Astrocyte (in vitro differentiated cells and primary cell): ENCODE measurements around the gene IFITM5. TPM values are rescaled to one million over a fixed set of nuclear protein-coding genes. Genes with fewer than 3 reads are reported as not detected.

ENCODE experiments used
- DNase-seq: peaks from one replicate; pipeline ENCODE4 v3.0.0-alpha.2; 2010; ENCODE audit warnings: low read depth
- FAIRE-seq: peaks from 2 replicates; lab custom pipeline; 2011; peaks lifted over from hg19 to GRCh38; lab: Jason Lieb, UNC
- H2AFZ ChIP-seq: 2 replicates; pipeline ENCODE4 v1.6.0; 2012; ENCODE audit warnings: low read depth, low read length, inconsistent platforms
- H3K27ac ChIP-seq: 2 replicates; pipeline ENCODE4 v1.5.1; 2011; ENCODE audit warnings: low read depth, low read length, inconsistent platforms
- H3K27me3 ChIP-seq: 2 replicates; pipeline ENCODE4 v1.6.0; 2011; ENCODE audit warnings: low read length, inconsistent platforms; ENCODE audit not compliant: insufficient read depth
- H3K36me3 ChIP-seq: 2 replicates; pipeline ENCODE4 v1.5.1; 2011; ENCODE audit warnings: low read length, inconsistent platforms; ENCODE audit not compliant: insufficient read depth
- H3K4me1 ChIP-seq: 2 replicates; pipeline ENCODE4 v1.5.1; 2011; ENCODE audit warnings: low read length, inconsistent platforms; ENCODE audit not compliant: insufficient read depth
- H3K4me2 ChIP-seq: 2 replicates; pipeline ENCODE4 v1.6.0; 2012; ENCODE audit warnings: low read length, inconsistent platforms
- H3K4me3 ChIP-seq: 2 replicates; pipeline ENCODE4 v1.5.1; 2011; ENCODE audit warnings: low read depth, mild to moderate bottlenecking, low read length, inconsistent platforms; ENCODE audit not compliant: insufficient read depth
- H3K79me2 ChIP-seq: 2 replicates; pipeline ENCODE4 v1.6.0; 2012; ENCODE audit warnings: mild to moderate bottlenecking, low read length, inconsistent platforms; ENCODE audit not compliant: insufficient read depth
- H3K9ac ChIP-seq: 2 replicates; pipeline ENCODE4 v1.6.0; 2012; ENCODE audit warnings: mild to moderate bottlenecking, low read length, inconsistent platforms
- H3K9me3 ChIP-seq: 2 replicates; pipeline ENCODE4 v1.5.1; 2012; ENCODE audit warnings: low read depth, mild to moderate bottlenecking, low read length, inconsistent platforms; ENCODE audit not compliant: insufficient read depth
- H4K20me1 ChIP-seq: 2 replicates; pipeline ENCODE4 v1.6.0; 2012; ENCODE audit warnings: low read length, inconsistent platforms; ENCODE audit not compliant: insufficient read depth
- H3K27ac Mint-ChIP-seq: one replicate; pipeline ENCODE4 v1.8.0; 2021; ENCODE audit warnings: mild to moderate bottlenecking, mixed read lengths; ENCODE audit not compliant: unreplicated experiment
- H3K27me3 Mint-ChIP-seq: one replicate; pipeline ENCODE4 v1.8.0; 2021; ENCODE audit warnings: low read depth, mixed read lengths; ENCODE audit not compliant: unreplicated experiment
- H3K36me3 Mint-ChIP-seq: one replicate; pipeline ENCODE4 v1.8.0; 2021; ENCODE audit warnings: low read depth, mixed read lengths; ENCODE audit not compliant: unreplicated experiment
- H3K4me1 Mint-ChIP-seq: one replicate; pipeline ENCODE4 v1.8.0; 2021; ENCODE audit warnings: low read depth, mixed read lengths; ENCODE audit not compliant: unreplicated experiment
- H3K4me3 Mint-ChIP-seq: one replicate; pipeline ENCODE4 v1.8.0; 2021; ENCODE audit warnings: mild to moderate bottlenecking, moderate library complexity, mixed read lengths; ENCODE audit not compliant: unreplicated experiment
- H3K9me3 Mint-ChIP-seq: one replicate; pipeline ENCODE4 v1.8.0; 2021; ENCODE audit warnings: mild to moderate bottlenecking, mixed read lengths; ENCODE audit not compliant: unreplicated experiment
- EZH2 ChIP-seq: IDR thresholded peaks from 2 replicates; pipeline ENCODE4 v1.6.1; 2012; ENCODE audit warnings: mild to moderate bottlenecking, low read length, inconsistent platforms; ENCODE audit not compliant: insufficient read depth
- total RNA-seq: library from RNA; stranded (reverse); gene quantifications from 2 replicates; pipeline ENCODE4 v1.2.1, GENCODE V29; 2021
- TF ChIP-seq, protein P1 (sequence below): IDR thresholded peaks from 2 replicates; pipeline ENCODE4 v1.5.1; 2011; ENCODE audit warnings: low read depth, mild to moderate bottlenecking, inconsistent platforms, low read length, moderate library complexity; ENCODE audit not compliant: insufficient read depth

Gene IFITM5
- total RNA-seq, 1 donor from 2014 or later = not detected

- no peak for FAIRE-seq
- Mint-ChIP-seq H3K4me1 (no peaks in the 10 kb centered on the region), H3K36me3 (peaks cover 15% of the 10 kb centered on the region), H3K4me3 (no peak overlapping the region), H3K27me3 (peaks cover 5% of the 10 kb centered on the region), H3K9me3 (no peaks in the 10 kb centered on the region), H3K27ac (no peak overlapping the region)
- H3K4me2 ChIP-seq = no peak overlapping the region
- H3K4me3 ChIP-seq = no peak overlapping the region
- DNase-seq = no peak
- H3K36me3 ChIP-seq = peaks cover 42% of the 10 kb centered on the region
- H2AFZ ChIP-seq = no peak overlapping the region
- no peaks in the 10 kb centered on the region for H3K79me2 ChIP-seq
- H3K9me3 ChIP-seq = no peaks in the 10 kb centered on the region
- TF ChIP-seq, protein P1, sequence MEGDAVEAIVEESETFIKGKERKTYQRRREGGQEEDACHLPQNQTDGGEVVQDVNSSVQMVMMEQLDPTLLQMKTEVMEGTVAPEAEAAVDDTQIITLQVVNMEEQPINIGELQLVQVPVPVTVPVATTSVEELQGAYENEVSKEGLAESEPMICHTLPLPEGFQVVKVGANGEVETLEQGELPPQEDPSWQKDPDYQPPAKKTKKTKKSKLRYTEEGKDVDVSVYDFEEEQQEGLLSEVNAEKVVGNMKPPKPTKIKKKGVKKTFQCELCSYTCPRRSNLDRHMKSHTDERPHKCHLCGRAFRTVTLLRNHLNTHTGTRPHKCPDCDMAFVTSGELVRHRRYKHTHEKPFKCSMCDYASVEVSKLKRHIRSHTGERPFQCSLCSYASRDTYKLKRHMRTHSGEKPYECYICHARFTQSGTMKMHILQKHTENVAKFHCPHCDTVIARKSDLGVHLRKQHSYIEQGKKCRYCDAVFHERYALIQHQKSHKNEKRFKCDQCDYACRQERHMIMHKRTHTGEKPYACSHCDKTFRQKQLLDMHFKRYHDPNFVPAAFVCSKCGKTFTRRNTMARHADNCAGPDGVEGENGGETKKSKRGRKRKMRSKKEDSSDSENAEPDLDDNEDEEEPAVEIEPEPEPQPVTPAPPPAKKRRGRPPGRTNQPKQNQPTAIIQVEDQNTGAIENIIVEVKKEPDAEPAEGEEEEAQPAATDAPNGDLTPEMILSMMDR = no peak
- no peak for TF ChIP-seq EZH2
- no peaks in the 10 kb centered on the region for H3K4me1 ChIP-seq
- no peak overlapping the region for H3K27ac ChIP-seq
- no peaks in the 10 kb centered on the region for H3K27me3 ChIP-seq
- peaks cover 39% of the 10 kb centered on the region for H4K20me1 ChIP-seq
- no peak overlapping the region for H3K9ac ChIP-seq
Observed at GRCh38 chr11:253160-253885, 46.0 kb downstream of the IFITM5 start.

DNA sequence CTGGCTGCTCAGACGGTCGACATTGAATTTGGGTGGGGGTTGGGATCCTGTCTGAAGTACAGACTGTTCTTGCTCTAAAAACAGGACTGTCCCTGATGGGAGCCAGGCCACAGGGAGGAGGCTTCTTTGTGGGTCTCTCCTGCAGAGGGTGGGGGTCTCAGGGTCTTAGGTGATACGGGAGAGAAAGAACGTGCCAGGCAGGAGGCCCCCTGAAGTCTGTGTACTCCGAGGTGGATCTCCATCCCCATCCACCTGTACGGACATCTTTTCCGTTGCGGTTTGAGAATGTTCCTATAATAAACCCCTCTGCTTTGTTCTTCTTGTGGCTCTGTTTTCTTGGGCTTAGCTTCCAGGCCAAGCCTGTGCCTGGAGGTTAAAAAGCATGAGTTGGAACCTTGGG lies 46.7 kb downstream of the IFITM5 start:
- peaks cover 13% of the 10 kb centered on the region for H3K36me3 Mint-ChIP-seq
- no peaks in the 10 kb centered on the region for H3K4me1 Mint-ChIP-seq
- FAIRE-seq (no peak), DNase-seq (no peak)
- Histone ChIP-seq H3K27me3 (no peaks in the 10 kb centered on the region), H2AFZ (no peak overlapping the region), H3K79me2 (no peaks in the 10 kb centered on the region), H3K4me3 (no peak overlapping the region), H3K4me2 (no peak overlapping the region), H3K36me3 (peaks cover 48% of the 10 kb centered on the region), H3K9ac (no peak overlapping the region), H3K4me1 (no peaks in the 10 kb centered on the region), H3K27ac (no peak overlapping the region), H4K20me1 (peaks cover 39% of the 10 kb centered on the region), H3K9me3 (no peaks in the 10 kb centered on the region)
- no peak overlapping the region for H3K27ac Mint-ChIP-seq
- peaks cover 2% of the 10 kb centered on the region for H3K27me3 Mint-ChIP-seq
- H3K9me3 Mint-ChIP-seq = no peaks in the 10 kb centered on the region
- no peak for TF ChIP-seq EZH2
- TF ChIP-seq, protein P1 = no peak
- no peak overlapping the region for H3K4me3 Mint-ChIP-seq

GRCh38 chr11:251550-251949 lies 47.8 kb downstream of the IFITM5 start:
- no peak overlapping the region for H2AFZ ChIP-seq
- Mint-ChIP-seq H3K9me3 (no peaks in the 10 kb centered on the region), H3K36me3 (peaks cover 16% of the 10 kb centered on the region), H3K4me1 (no peaks in the 10 kb centered on the region), H3K27me3 (peaks cover 2% of the 10 kb centered on the region), H3K27ac (no peak overlapping the region), H3K4me3 (no peak overlapping the region)
- no peak for TF ChIP-seq EZH2
- TF ChIP-seq, protein P1 = no peak
- DNase-seq (no peak), FAIRE-seq (no peak)
- no peak overlapping the region for H3K4me3 ChIP-seq
- no peak overlapping the region for H3K4me2 ChIP-seq
- H3K36me3 ChIP-seq = peaks cover 57% of the 10 kb centered on the region
- no peaks in the 10 kb centered on the region for H3K27me3 ChIP-seq
- H3K9me3 ChIP-seq = no peaks in the 10 kb centered on the region
- no peak overlapping the region for H3K9ac ChIP-seq
- H3K79me2 ChIP-seq = no peaks in the 10 kb centered on the region
- peaks cover 39% of the 10 kb centered on the region for H4K20me1 ChIP-seq
- no peak overlapping the region for H3K27ac ChIP-seq
- H3K4me1 ChIP-seq = no peaks in the 10 kb centered on the region
